NCI-H2171 treated with DMSO at 0.1 percent for 48 hours (cell line): Measurements from ENCODE around the gene TIFAB.
A peak's percentile ranks its signal among the peaks of the same experiment; 100 is the strongest.

Source experiments
- DNase-seq: peaks from one replicate; lab custom pipeline; 2025; lab: John Stamatoyannopoulos, UW

Gene TIFAB

GRCh38 chr5:135458356-135458755 is 6.2 kb upstream of the TIFAB start:
- DNase-seq = no peak

- DNase-seq = peak; percentile 15
Measured at GRCh38 chr5:135457424-135458071, 5.4 kb upstream of the TIFAB start.

DNA sequence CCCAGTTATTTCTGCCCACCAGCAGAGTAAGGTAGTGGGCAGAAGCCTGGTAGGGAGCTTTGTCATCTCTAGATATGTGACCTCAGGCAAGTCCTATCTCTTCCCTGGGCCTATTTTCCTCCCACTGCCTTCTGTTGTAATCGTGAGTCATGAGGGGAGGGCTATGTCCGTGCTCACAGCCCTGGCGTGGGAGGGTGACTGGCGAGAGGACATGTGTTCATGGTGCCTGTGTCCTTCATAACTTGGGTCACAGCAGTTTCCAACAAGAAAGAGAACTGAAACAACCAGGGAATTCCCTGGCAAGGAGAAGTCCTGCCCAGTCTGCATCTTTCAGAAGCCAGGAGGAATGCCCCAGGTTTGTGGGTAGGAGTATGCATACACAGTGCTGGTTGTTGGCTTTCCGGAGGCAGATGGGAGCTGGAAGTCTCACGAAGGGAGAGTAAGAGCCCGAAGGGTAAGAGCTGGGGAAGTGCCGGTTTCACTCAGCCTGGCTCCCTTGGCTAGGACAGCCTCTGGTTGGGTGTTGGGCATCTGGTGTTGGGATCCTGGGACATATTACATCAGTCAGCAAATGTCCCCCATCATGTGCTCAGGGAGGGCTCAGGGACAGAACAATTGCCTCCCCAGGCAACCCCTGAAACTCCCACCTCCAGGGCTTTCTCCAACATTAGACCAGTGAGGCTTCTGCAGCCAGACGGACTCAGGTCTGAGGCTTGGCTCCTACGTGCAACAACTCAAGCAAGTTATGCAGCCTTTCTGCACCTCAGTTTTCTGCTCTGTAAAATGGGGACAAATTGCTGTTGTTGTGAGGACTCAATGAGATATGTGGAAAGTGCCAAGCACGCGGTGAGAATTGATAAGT is 4.3 kb upstream of the TIFAB start:
- no peak for DNase-seq

DNA sequence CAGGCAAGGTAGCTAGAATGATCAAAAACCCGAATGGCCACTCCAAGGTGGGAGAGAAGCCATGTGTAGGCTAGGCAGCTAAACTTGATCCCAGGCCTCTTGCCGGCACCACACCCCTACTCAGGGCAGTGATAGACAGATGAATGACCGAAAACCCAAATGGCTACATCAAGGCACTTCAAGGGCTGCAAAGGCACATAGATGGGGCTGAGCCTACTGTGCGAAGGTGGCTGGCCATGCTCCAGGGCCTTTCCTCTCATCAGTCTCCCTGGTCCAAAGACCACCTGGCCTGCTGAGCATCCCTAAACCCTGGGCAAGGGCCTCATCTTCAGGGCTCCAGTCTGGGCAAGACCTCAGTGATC is 3.7 kb upstream of the TIFAB start:
- no peak for DNase-seq

DNA sequence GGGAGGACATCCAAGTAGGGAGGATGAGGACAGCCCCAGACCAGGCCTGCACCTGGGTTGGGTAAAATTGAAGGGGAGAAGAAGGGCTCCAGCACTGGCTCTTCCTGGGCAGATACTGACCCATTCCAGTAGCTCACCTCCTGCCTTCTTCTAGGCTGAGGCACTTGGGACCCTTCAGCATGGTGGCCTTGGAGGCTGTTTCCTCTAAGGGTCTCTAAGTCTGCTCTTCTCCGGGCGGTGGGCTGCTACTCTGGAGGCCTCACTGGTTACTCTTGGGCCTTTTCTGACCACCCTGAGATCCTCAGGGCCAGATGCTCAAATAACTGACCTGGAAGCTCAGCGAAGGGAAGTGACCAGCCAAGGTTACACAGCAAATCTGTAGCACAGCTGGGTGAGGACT is 2.8 kb upstream of the TIFAB start:
- DNase-seq = no peak

GRCh38 chr5:135453613-135454012 is 1.5 kb upstream of the TIFAB start:
- no peak for DNase-seq

DNA sequence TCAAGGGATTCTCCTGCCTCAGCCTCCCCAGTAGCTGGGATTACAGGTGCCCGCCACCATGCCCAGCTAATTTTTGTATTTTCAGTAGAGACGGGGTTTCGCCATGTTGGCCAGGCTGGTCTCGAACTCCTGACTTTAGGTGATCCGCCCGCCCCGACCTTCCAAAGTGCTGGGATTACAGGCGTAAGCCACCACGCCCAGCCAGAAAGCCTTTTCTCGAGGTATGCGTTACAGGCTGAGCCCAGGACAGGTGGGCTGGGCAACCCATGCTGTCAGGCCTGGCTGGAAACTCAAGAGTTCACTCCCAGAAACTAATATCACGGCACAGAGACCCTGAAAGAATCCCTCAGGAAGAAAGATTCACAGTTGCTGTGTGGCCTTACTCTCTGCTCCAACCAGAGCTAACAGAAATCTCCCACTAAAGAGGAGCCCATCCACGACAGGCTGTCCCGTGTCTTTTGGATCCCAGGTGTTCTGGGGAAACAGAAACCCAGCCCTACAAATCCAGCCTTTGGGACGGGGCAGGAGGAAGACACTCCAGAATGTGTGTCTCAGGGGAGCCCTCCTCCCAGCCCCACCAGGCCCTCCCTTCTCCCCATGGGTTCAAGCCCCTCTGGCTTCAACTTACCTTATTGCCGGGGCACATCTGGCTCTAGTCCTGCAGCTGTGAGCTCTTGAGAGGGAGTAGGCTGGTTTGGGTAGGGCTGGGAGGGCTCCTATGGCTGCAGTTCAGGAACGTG is 400 bp downstream of the TIFAB start:
- peak; percentile 72 for DNase-seq

DNA sequence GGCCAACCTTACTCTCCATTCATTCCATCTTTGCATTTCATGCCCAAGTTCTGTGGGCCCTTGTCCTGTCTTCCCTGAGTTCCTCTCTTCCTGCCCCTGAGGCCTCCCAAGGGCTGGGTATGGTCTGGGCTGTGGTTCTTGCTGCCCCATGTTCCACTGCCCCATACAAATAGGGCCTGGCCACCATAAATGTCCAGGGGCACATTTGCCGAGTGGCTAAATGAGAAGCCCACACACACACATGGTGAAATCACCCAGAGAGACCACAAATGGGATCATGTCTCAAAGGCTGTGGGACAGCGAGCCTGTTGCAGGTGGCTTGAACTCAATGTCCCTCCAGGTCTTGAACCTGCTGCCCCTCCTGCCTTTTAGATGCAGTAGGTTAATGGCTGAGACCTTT is 1.2 kb downstream of the TIFAB start:
- DNase-seq = no peak

GRCh38 chr5:135450336-135450735 is 1.8 kb downstream of the TIFAB start:
- DNase-seq = no peak

DNA sequence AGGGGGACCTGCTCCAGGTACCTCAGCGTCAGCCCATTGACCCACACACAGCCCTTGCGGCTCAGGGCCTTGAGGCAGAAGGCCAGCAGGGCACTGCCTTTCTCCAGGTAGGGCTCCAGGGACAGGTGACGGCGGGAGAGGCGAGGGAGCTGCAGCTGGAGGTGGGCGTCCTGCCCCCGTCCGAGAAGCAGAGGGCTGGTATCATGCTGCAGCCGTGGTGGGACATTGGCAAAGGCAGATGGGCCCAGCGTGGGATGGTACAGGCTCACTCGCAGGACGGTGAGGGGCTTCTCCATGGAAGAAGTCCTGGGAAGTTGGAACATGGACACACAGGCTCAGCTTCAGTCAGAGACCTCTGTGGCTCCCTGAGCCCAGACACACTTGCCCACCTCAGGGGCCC is 2.5 kb downstream of the TIFAB start:
- no peak for DNase-seq

GRCh38 chr5:135448791-135449507 is 3.2 kb downstream of the TIFAB start:
- DNase-seq = no peak

- DNase-seq = no peak
Measured at GRCh38 chr5:135448071-135448739, 3.9 kb downstream of the TIFAB start.

DNA sequence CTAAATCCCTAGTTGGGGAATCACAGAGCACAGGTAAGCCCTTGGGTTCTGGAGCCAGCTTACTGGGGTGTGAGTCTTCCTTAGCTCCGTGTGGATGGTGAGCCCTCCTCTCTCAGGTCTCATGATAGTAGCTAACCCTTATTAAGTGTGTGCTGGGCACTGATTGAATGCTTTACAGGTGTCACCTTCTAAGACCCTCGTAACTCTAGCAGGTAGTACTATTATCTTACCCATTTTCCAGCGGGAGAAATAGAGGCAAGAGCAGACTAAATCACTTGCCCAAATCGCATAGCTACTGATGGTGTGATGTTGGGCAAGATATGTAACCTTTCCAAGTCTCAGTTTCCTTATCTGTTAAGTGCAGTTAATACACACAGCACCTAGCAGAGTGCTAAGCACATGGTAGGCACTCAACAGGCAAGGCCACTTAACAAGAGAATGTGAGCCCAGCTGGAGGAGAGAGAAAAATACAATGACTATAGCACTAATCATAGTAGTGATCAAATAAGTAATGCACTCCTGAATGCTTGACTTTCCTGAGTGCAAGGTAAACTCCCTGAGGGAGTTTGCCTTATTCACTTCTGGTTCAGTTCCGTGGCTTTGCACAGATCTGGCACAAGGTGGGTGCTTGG is 4.7 kb downstream of the TIFAB start, which contains the start of gene DCANP1:
Gene DCANP1 (minus strand): TSS at position 51 of the 632 bp plus-strand sequence. CDS start 240 bp downstream, outside the sequence.
- no peak for DNase-seq

DNA sequence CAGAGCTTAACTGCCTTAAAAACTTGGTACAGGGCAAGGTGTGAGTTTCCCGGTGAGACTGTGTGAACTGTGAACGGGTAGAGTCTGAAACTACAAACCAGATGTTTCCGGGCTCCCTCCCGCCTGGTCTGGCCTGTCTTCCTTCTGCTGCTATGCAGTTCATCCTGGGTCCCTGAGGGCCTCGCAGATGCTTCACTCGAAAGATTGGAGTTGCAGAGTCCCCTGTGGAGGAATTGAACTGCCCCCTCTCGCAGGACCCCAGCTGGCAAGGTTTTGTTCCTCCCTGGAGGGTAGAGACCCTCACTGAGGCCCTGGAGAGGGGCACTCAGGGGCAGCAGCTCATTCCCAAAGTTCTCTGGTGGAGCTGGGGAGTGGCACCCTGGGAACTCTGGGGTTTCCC is 5.5 kb downstream of the TIFAB start:
- no peak for DNase-seq

DNA sequence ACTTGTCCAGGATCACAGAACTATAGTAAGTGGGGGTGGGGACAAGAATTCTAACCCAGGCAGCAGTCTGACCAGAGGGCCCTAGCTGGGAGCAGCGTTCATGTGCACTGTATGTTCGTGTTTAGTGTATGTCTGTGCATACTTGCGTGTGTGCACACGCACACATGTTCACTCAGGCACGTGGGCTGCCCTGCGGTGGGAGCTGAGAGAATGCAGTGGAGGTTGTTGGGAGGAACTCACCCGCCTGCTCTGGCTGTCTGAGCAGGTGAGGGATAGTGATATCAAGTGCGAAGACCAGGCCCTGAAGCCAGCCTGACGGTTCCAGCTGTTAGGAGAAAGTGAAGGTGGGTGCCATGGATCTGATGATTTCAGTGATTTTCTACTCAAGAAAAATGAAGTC is 5.9 kb downstream of the TIFAB start:
- DNase-seq = no peak

GRCh38 chr5:135445306-135445985 is 6.7 kb downstream of the TIFAB start:
- no peak for DNase-seq

- no peak for DNase-seq
Measured at GRCh38 chr5:135444881-135445280, 7.3 kb downstream of the TIFAB start.

DNA sequence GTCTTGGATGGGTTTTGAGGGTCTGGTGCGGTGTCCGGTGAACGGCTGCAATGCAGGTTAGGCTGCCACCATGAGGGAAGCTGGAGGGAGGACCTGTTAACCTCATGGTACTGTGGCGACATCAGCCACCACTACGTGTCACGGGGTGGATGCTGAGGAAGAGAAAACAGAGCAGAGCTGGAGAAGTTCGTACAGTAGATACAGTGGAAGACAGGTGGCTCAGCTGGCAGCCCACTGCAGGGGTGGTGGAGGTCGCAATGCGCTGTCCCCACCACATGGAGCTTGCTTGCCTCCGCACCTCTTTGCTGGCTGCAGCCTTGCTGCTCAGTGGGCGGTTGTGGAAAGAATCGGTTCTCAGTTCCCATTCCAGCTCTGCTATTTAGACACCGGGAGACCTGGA is 7.8 kb downstream of the TIFAB start:
- DNase-seq = no peak

- peak; percentile 6 for DNase-seq
Measured at GRCh38 chr5:135443161-135443960, 8.8 kb downstream of the TIFAB start.
